ENCODE results near the gene FHIT.

Gene FHIT

GRCh38 chr3:60107275-60107674 is 1144.0 kb downstream of the FHIT start:
- DNase-seq (ENCODE audit: low spot score): no peak
- TF ChIP-seq CTCF (IDR thresholded peaks at IDR 0.05; ENCODE audit: borderline replicate concordance, control extremely low read depth, extremely low read depth, insufficient read depth, missing control alignments): no peak
- in situ Hi-C loops (cut with MboI; ENCODE audit: low sequenced_read_pairs, unreplicated experiment): no loop called here

GRCh38 chr3:60102154-60102553 is 1149.1 kb downstream of the FHIT start:
- DNase-seq (ENCODE audit: low spot score): no peak
- in situ Hi-C loops (cut with MboI; ENCODE audit: low sequenced_read_pairs, unreplicated experiment): no loop called here
- no peak for TF ChIP-seq CTCF (IDR thresholded peaks at IDR 0.05; ENCODE audit: borderline replicate concordance, control extremely low read depth, extremely low read depth, insufficient read depth, missing control alignments)

DNA sequence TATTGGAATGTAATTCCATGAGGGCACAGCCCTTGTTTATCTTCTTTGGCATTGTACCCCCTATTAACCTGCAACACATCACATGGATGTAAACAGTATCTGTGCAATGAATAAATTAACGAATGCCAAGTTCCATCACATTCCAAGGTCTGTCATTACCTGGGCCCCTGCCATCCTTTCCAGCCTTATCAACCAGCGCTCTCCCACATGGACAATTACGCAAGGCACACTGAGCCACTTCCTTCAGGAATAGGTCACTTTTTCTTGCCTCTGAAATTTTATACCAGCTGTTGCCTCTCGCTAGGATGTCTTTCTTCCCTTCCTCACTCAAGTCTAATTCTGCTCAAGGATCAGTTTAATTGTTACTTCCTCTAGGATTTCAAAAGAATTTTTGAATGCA is 1149.6 kb downstream of the FHIT start:
- TF ChIP-seq CTCF (IDR thresholded peaks at IDR 0.05; ENCODE audit: borderline replicate concordance, control extremely low read depth, extremely low read depth, insufficient read depth, missing control alignments): no peak
- in situ Hi-C loops (cut with MboI; ENCODE audit: low sequenced_read_pairs, unreplicated experiment): no loop called here
- DNase-seq (ENCODE audit: low spot score): no peak

GRCh38 chr3:60096403-60096802 is 1154.8 kb downstream of the FHIT start:
- in situ Hi-C loops (cut with MboI; ENCODE audit: low sequenced_read_pairs, unreplicated experiment): no loop called here
- TF ChIP-seq CTCF (IDR thresholded peaks at IDR 0.05; ENCODE audit: borderline replicate concordance, control extremely low read depth, extremely low read depth, insufficient read depth, missing control alignments): no peak
- no peak for DNase-seq (ENCODE audit: low spot score)

DNA sequence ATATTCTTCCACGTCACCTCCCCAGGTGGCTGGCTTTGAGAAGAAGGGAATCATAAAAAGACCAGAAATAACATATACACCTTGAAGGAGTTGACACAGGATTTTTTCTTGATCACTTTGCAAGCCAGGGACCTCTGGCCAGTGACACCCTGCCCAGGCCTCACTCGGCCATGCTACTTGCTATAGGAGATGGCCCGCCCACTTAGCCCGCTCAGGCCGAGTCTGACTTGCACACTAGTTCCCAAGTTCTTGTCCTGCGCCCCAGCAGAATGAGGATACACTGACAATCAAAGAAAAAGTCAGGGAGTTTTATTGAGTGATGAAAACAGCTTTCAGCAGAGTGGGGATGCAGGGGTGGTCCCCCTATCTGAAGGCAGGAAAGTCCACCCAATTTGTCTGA is 1155.3 kb downstream of the FHIT start:
- no peak for TF ChIP-seq CTCF (IDR thresholded peaks at IDR 0.05; ENCODE audit: borderline replicate concordance, control extremely low read depth, extremely low read depth, insufficient read depth, missing control alignments)
- in situ Hi-C loops (cut with MboI; ENCODE audit: low sequenced_read_pairs, unreplicated experiment): no loop called here

DNA sequence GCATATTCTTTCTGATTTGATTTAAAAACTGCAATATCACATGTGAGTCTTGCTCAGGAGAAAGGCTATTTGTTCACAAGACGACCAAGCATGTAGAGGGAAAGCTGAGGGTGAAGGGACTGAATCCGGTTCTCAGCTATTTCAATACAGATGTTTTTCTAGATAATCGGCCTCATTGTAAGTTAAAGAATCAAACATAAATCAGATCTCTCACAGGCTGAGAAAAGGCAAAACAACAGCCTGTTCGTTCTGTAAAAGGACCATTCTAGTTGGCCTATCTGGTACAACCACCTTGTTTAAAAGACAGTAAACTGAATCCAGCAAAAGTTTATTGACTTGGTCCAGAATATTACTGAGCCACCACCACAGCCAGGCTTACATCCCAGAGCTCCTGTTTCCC is 1155.7 kb downstream of the FHIT start:
- in situ Hi-C loops (cut with MboI; ENCODE audit: low sequenced_read_pairs, unreplicated experiment): no loop called here
- no peak for TF ChIP-seq CTCF (IDR thresholded peaks at IDR 0.05; ENCODE audit: borderline replicate concordance, control extremely low read depth, extremely low read depth, insufficient read depth, missing control alignments)
- DNase-seq (ENCODE audit: low spot score): no peak

More for the DNA sequence above, 1155.3 kb downstream of the FHIT start:
- DNase-seq (ENCODE audit: low spot score): no peak
